OCI-M2 (cell line): Measurements from ENCODE around the gene ZNF318.
"Not testable (repeated sequence)": the region's sequence is repeated elsewhere in the genome, so short reads cannot be mapped to it uniquely, and the experiment has no call there.

ENCODE experiments used
- DNase-seq: peaks from one replicate; lab custom pipeline; 2025; ENCODE audit not compliant: unreplicated experiment; lab: John Stamatoyannopoulos, UW

ZNF318 gene

DNA sequence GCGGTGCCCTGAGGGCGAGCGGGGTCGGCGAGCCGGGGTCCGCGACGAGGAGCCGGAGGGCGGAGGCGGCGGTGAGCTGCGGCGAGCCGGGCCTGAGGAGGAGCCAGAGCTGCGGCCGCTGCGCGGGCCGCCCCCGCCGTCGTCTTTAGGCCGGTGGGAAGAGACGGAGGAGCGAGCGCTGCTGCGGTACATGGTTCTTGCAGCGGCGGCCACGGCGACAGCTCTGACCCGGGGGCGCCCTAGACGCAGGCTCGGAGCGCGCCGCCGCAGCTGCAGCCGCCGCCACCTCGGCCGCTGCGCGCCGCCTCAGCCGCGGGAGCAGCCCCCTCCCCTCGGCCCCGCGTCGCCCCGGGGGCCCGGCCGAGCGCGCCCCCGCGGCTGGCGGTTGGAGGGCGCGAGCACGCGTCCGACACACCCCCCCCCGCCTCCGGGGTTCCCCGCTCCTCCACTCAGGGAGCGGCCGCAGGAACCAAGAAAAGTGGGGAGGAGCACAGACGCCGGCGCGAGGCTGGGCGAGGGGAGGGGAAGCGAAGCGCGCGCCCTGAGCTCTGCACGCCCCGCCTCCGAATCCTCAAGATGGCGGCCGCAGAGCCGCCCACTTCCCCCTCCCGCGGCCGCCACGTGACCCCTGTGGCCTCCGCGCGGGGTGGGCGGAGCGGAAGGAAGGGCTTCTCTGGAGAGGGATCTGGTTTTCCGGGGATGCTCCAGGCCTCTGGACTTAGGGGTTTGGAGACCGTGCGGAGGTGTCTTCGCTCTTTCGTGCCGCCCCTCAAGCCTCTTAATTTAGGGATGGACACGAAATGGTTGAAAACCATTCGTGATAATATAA is at the start of gene ZNF318:
Gene ZNF318, minus strand, starts transcription at position 474 of the 829 bp plus-strand sequence. Its CDS starts 282 bp downstream, at position 192.
- peak; percentile 88 for DNase-seq

DNA sequence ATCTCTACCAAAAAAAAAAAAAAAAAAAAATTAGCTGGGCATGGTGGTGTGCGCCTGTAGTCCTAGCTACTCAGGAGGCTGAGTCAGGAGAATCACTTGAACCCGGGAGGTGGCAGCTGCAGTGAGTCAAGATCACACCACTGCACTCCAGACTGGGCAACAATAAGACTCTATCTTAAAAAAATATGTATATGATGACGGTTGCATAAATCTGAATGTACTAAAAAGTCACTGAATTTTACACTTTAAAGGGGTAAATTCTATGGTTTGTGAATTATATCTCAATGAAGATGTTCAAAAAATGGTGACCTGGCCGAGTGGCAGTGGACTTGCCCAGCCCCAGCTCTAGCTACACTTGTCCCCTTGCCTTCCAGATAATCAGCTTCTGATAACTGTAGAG is 47.5 kb upstream of the ZNF318 start:
- no peak for DNase-seq

- DNase-seq = not testable (repeated sequence)
Measured at GRCh38 chr6:43415275-43415674, 45.8 kb upstream of the ZNF318 start.

DNA sequence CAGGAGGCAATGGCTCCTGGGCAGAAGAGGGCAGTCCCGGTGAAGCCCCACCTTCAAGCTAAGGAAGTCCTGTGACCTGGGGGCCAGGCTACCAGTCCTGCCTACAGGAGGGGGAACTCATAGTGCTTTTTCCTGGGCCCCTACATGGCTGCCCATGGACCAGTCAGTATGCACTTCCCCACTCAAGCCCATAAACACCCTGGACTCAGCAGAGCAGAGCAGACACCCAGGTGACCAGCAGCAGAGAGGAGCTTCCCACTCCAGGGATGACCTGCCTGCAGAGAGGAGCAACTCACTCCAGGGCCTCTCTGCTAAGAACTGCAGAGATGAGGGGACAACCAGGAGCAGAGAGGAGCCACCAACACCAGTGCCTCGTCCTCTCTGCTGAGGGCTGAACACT is 43.6 kb upstream of the ZNF318 start:
- no peak for DNase-seq

GRCh38 chr6:43412541-43412940 is 43.1 kb upstream of the ZNF318 start:
- no peak for DNase-seq

GRCh38 chr6:43410776-43411175 is 41.3 kb upstream of the ZNF318 start:
- DNase-seq = not testable (repeated sequence)

DNA sequence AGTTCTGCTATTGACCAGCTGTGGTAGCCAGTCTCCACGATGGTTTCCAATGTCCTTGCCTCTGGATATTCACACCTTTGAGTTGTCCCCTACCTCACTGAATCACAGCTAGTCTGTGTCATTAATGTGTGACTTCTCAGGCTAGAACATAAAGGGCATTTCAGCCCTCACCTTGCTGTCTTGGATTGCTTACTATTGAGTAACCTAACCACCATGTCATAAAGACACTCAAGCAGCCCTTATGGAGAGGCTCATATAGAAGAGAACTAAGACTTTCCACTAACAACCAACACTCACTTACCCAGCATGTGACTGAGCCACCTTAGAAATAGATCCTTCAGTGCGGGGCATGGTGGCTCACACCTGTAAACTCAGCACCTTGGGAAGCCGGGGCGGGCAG is 38.8 kb upstream of the ZNF318 start:
- DNase-seq = no peak

DNA sequence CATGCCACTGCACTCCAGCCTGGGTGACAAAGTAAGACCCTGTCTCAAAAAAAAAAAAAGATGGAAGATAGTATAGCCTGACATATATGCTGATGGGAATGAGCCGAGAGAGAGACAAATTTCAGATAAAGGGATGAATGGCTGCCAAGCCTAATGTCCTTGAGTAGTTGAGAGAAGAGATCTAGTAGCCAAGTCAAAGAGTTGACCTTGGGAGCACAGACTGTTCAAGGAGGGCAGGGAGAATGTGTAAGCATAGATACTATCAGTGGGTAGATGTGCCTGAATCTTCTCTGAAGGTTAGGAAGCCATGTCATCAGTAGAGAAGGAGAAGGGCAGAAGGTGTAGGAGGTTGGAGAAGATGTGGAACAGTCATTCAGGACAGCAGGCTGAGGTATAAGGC is 37.8 kb upstream of the ZNF318 start:
- no peak for DNase-seq

DNA sequence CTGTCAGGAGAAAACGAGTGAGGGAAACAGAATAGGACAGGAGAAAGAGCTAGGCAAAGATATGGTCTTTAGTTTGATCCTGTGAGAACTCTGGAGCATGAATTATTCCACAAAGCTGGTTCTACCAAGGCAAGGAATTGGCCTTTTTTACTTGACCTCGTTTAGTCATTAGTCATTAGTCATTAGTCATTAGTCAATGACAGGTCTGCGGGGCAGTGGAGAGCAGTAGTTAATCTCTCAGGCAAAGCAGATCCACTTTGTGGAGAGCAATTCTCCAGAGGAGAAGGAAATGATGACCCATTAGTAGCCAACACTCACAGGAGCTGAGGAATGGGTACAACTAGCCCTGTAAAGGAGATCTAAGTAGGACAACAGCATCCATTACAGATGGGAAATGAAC is 35.9 kb upstream of the ZNF318 start:
- no peak for DNase-seq

DNA sequence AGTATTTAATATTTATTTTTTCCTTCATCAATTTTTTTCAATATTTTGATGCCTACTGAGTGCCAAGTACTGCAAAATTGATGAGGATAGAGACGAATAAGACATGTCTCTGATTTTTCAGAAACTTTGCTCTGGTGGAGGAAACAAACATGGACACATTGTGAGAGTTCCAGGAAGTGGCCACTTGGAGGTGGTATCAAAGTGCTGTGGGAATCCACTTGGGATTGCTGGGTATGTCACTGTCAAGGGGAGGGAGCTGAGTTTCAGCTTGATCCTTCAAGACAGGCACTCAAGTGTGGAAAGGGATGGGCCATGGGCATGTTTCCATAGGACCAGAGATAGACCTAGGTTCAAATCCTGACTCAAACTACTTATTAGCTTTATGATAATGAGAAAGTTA is 33.4 kb upstream of the ZNF318 start:
- no peak for DNase-seq

DNA sequence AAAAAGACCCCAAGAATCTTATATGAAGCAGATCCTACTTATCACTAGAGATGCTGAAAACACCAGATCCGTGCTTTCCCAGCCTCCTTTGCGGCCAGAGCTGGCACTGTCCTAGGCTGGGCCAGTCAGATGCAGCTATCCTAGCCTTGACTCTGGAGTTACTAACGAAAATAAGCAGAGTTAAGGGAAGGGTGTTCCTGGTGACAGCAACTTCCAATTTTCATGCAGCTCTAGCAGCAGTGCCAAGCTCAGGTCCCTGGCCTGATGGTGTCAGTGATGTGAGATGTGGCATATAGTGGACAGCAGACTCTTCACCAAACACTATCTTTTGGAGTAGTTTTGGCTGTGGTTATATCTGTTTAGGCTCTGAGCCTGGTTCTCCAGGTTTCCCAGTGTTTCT is 32.3 kb upstream of the ZNF318 start:
- no peak for DNase-seq

DNA sequence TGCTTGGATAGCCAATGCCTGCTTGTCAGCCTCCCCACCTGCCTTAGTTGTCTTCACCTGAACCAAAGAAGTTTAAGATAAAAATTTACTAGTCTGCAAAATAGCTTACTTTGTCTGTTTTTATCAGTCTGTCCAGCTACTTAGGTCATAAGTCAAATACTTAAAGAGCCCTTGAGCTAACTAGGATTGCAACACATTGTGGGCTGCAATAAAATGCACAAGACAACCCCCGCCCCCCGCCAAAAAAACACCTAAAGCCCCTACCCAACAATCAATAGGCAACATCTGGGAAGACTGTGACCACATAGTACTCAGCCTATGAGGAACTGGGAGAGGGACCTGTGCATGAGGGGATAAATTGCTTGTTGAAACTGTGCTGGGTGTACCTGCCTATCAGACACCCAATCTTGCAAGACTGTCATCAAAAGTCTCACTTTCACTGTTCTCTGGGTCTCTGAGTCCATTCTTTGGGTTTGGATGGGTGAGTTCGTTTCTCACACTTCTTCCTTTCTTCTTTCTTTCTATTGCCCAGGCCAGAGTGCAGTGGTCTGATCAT is 30.6 kb upstream of the ZNF318 start:
- no peak for DNase-seq

DNA sequence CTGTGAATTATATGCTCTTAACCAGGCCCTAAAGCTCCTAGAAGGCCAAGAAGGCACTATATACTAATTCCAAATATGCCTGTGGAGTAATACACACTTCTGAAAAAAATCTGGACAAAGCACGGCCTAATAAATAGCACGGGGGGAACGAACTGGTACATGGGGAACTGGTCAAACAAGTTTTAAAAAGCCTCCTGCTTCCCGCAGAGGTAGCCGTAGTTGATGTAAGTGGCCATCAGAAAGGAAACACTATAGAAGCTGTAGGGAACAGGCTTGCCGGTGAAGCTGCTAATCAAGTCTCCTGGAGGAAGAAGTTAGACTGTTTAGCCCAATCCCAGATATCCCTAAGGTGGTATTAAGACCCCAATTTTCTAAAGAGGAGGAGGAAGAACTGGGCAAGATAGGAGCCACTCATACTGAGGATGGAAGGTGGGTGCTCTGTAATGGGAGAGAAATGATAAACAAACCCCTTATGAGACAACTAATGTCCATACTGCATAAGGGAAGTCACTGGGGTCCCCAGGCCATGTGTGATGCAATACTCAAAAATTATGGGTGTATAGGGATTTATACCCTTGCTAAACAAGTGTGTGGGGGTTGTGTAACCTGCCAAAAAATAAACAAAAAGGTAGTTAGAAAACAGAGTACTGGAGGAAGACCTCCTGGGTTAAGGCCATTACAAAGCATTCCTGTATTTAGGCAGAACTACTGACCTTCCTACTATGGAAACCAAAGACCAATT is 27.1 kb upstream of the ZNF318 start:
- DNase-seq = no peak

DNA sequence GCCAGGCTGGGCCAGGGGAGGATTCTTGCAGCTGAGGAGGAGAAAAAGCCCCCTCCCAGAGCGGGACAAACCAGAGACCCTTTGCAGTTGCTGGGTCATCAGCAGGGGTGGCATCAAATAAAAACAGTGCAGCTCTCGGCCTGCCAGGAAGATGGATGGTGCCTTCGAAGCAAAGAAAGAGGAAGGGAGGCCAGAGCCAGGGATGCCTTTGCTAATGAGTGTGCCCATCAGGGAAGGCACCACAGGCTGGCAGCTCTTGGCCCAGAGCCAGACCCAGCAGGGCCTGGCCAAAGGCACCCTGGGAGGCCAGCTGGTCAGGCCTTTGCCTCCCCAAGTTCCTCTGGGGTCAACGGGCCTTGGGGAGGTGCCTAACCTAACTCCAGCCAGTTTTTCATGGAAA is 26.3 kb upstream of the ZNF318 start:
- no peak for DNase-seq

DNA sequence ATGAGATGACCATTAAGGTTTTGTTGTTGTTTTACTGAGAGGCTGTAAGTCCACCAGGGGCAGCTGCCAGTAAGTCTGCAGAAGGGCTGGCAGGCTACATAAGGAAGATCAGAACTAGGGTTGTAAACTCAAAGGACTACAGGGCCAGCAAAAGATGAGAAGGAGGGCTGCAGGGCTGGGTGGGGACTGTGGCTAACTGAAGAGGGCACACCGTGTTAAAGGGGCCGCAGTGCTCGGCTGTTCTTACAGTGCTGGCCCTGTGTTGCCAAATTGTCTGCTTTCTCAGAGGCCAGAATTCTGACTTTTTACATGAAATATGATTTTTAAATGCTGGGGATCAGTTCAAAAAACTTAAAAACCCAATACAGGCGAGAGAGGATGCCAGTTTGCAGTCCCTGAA is 25.5 kb upstream of the ZNF318 start:
- no peak for DNase-seq

DNA sequence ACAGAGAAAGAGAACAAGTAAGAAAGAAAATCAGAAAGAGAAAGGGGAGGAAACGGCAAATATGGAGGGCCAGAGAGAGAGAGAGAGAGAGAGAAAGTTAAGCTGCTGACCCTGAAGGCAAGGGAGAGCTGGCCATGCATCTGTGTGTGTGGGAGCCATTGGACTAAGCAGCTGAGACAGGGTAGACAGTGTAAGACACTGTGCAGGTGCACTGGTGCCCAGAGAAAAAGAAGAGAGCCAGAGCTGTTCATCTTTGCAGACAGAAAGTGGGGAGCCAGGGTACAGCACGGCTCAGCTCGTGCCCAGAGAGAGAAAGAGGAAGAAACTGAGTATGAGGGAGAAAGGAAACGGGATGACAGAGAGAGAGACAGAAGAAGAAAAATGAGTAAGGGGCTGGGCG is 24.2 kb upstream of the ZNF318 start:
- no peak for DNase-seq

GRCh38 chr6:43393133-43393532 is 23.7 kb upstream of the ZNF318 start:
- DNase-seq = peak; percentile 74

DNA sequence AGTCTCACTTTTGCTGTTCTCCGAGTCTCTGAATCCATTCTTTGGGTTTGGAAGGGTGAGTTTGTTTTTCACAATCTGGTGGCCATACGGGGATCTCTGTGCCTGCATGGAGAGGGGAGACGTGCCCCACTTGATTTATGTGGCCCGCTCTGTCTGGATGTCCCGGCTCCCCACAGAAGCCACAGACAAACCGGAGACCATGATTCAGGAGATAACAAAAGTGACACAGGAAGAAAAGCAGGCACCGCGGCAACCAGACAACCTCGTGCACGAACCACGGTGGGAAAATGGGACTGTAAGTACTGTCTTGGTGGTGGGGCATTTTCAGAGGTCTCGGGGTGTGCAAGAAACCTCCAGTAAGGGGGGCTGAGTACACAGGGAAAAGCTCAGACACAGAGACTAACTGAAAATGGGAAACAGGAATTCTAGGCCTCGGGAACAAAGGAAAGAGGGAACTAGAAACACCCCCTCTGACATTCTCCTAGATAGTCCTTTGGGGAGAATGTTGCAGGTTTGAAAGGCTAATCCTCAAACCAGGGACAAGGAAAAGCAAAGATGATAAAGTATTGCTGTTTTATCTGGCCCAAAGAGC is 22.1 kb upstream of the ZNF318 start:
- no peak for DNase-seq

- not testable (repeated sequence) for DNase-seq
Measured at GRCh38 chr6:43390753-43391439, 21.4 kb upstream of the ZNF318 start.

DNA sequence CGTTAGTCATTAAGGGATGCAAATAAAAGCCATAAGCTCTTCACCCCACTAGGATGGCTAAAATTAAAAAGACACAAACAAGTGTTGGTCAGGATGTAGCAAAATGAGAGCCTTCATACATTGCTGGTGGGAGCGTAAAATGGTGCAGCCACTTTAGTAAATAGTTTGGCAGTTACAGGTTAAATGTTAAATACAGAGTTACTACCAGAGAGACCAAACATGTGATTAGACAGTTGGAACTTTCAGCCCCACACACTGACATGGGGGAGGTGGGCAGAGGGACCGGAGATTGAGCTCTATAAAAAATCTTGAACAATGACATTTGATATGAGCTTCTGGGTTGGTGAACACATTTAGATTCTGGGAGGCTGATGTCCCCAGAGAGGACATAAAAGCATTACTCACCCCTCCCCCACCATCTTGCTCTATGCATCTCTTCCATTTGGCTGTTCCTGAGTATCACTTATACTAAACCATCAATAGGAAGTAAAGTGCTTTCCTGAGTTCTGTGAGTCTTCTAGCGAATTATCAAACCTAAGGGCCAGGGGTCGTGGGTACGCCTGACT is 20.4 kb upstream of the ZNF318 start:
- DNase-seq = no peak

- DNase-seq = no peak
Measured at GRCh38 chr6:43386492-43386891, 17.0 kb upstream of the ZNF318 start.
